Measurements from ENCODE around the gene CPNE6. TPM values are rescaled to one million over a fixed set of nuclear protein-coding genes. Genes with fewer than 3 reads are reported as not detected.

The CPNE6 gene
- total RNA-seq, 1 donor from 2014 or later: 0.09 TPM

GRCh38 chr14:24064856-24065255 lies 6.5 kb upstream of the CPNE6 start:
- CTCF ChIA-PET: interaction anchor here (1.4 kb wide), 1 partner anchor 26 kb away, joined by 5 read pairs; no protein-coding TSS in a partner anchor
- TF ChIP-seq CTCF (IDR thresholded peaks at IDR 0.05): no peak
- no peak for DNase-seq
- Mint-ChIP-seq H3K27ac (no peak overlapping the region), H3K4me1 (no peaks in the 10 kb centered on the region), H3K27me3 (no peaks in the 10 kb centered on the region), H3K36me3 (ENCODE audit: low read depth) (no peaks in the 10 kb centered on the region), H3K4me3 (no peak overlapping the region), H3K9me3 (no peaks in the 10 kb centered on the region)
- POLR2A ChIA-PET: interaction anchor here (0.7 kb wide), 1 partner anchor 97 kb away, joined by 3 read pairs; the partner anchor contains the start of gene IRF9
- intact Hi-C loops (cut with micrococcal nuclease): no loop called here
- ATAC-seq (ENCODE audit: low read depth): no peak

- H3K4me3 Mint-ChIP-seq: no peak overlapping the region
- CTCF ChIA-PET: interaction anchor here (1.4 kb wide), 1 partner anchor 25 kb away, joined by 5 read pairs; no protein-coding TSS in a partner anchor
- intact Hi-C loops (cut with micrococcal nuclease): no loop called here
- no peaks in the 10 kb centered on the region for H3K4me1 Mint-ChIP-seq
- no peak for TF ChIP-seq CTCF (IDR thresholded peaks at IDR 0.05)
- ATAC-seq (ENCODE audit: low read depth): no peak
- no peak for DNase-seq
- H3K27ac Mint-ChIP-seq: no peak overlapping the region
- POLR2A ChIA-PET: no interaction called here
- no peaks in the 10 kb centered on the region for H3K9me3 Mint-ChIP-seq
- H3K27me3 Mint-ChIP-seq: no peaks in the 10 kb centered on the region
- H3K36me3 Mint-ChIP-seq (ENCODE audit: low read depth): no peaks in the 10 kb centered on the region
These were observed 6.0 kb upstream of the CPNE6 start for GRCh38 chr14:24065408-24065807.

GRCh38 chr14:24066496-24067132 lies 4.7 kb upstream of the CPNE6 start:
- POLR2A ChIA-PET: interaction anchor here (0.5 to 0.8 kb wide), 2 partner anchors 9 to 43 kb away, joined by 3 to 5 read pairs; no protein-coding TSS in a partner anchor

GRCh38 chr14:24067133-24068082 lies 4.0 kb upstream of the CPNE6 start:
- intact Hi-C loops (cut with micrococcal nuclease): no loop called here
- ATAC-seq (ENCODE audit: low read depth) (no peak), DNase-seq (no peak)
- H3K9me3 Mint-ChIP-seq: no peaks in the 10 kb centered on the region
- no peaks in the 10 kb centered on the region for H3K36me3 Mint-ChIP-seq (ENCODE audit: low read depth)
- no peak overlapping the region for H3K4me3 Mint-ChIP-seq
- no peaks in the 10 kb centered on the region for H3K4me1 Mint-ChIP-seq
- POLR2A ChIA-PET: interaction anchor here (0.5 to 0.8 kb wide), 2 partner anchors 8 to 42 kb away, joined by 3 to 5 read pairs; no protein-coding TSS in a partner anchor
- CTCF ChIA-PET: interaction anchor here (0.6 to 0.7 kb wide), 2 partner anchors 24 to 47 kb away, joined by 3 to 4 read pairs; no protein-coding TSS in a partner anchor
- no peak overlapping the region for H3K27ac Mint-ChIP-seq
- H3K27me3 Mint-ChIP-seq: no peaks in the 10 kb centered on the region
- TF ChIP-seq CTCF (IDR thresholded peaks at IDR 0.05): no peak

More at GRCh38 chr14:24066496-24067132, 4.7 kb upstream of the CPNE6 start:
- no peaks in the 10 kb centered on the region for H3K27me3 Mint-ChIP-seq
- H3K27ac Mint-ChIP-seq: no peak overlapping the region
- CTCF ChIA-PET: interaction anchor here (0.7 kb wide), 1 partner anchor 48 kb away, joined by 3 read pairs; no protein-coding TSS in a partner anchor
- no peaks in the 10 kb centered on the region for H3K9me3 Mint-ChIP-seq
- DNase-seq (no peak), ATAC-seq (ENCODE audit: low read depth) (no peak)
- intact Hi-C loops (cut with micrococcal nuclease): no loop called here
- no peak overlapping the region for H3K4me3 Mint-ChIP-seq
- H3K36me3 Mint-ChIP-seq (ENCODE audit: low read depth): no peaks in the 10 kb centered on the region
- TF ChIP-seq CTCF (IDR thresholded peaks at IDR 0.05): no peak
- no peaks in the 10 kb centered on the region for H3K4me1 Mint-ChIP-seq
